ENCODE measurements around the gene DNAJC15. TPM values are rescaled to one million over a fixed set of nuclear protein-coding genes. Genes with fewer than 3 reads are reported as not detected.

The DNAJC15 gene
- total RNA-seq, 1 experiment from 2014 or later = 10.8 TPM

DNA sequence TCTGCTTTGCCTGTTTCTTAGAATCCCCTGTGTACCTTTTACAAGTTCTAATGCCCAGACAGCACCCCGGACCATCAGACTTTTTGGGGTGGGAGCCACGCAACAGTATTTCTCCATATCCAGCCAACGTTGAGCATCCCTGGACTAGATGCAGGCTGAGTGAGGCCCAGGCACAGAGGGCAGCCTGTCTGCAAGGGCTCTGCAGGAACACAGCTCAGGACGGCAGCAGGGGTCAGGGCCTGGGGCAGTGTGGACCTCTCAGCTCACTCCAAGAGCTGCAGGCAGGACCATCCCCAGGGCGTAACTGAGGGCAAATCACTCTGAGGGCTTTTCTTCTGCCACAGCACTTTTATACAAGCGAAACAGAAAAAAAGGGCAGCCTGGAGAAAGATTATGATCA is 95.8 kb downstream of the DNAJC15 start:
- no peaks in the 10 kb centered on the region for H3K36me3 ChIP-seq (ENCODE audit: control insufficient read depth in 1 of 2, insufficient read depth in 2 of 2, low read length in 2 of 2)
- no peaks in the 10 kb centered on the region for H4K20me1 ChIP-seq (ENCODE audit: insufficient read depth)
- TF ChIP-seq YY1 (IDR thresholded peaks at IDR 0.05; ENCODE audit: extremely low read depth, insufficient replicate concordance, low read depth, low read length) (no peak), EZH2phosphoT487 (IDR thresholded peaks at IDR 0.05; ENCODE audit: borderline replicate concordance) (no peak), JUND (IDR thresholded peaks at IDR 0.05) (no peak)
- no peaks in the 10 kb centered on the region for H3K4me1 ChIP-seq (ENCODE audit: control insufficient read depth in 1 of 2, insufficient read depth in 2 of 2, low read length in 2 of 2)
- no peak overlapping the region for H3K27ac ChIP-seq (ENCODE audit: low read depth, low read length)
- ChIA-PET POLR2A (no interaction called here), RAD21 (ENCODE audit: low non-redundant PET in 1 of 2, low total read pairs in 2 of 2, uncharacterized antibody in 2 of 2, unreplicated experiment in 2 of 2) (no interaction called here), CTCF (no interaction called here)
- H3K79me2 ChIP-seq (ENCODE audit: insufficient read depth, low read length) = no peaks in the 10 kb centered on the region
- BruUV-seq (replicated peaks) = no TSS peak
- no peaks in the 10 kb centered on the region for H3K27me3 ChIP-seq (ENCODE audit: insufficient read depth, low read length)
- DNase-seq (ENCODE audit: low read depth, low spot score) (no peak), ATAC-seq (no peak)
- no peaks in the 10 kb centered on the region for H3K9me3 ChIP-seq (ENCODE audit: control insufficient read depth in 1 of 2, insufficient read depth in 1 of 2, low read depth in 1 of 2, low read length in 2 of 2)
- no peak overlapping the region for H3K4me2 ChIP-seq (ENCODE audit: low read length)
- H2AFZ ChIP-seq (ENCODE audit: low read depth, low read length, poor library complexity, severe bottlenecking) = no peak overlapping the region
- intact Hi-C loops (cut with micrococcal nuclease) = no loop called here
- no peak overlapping the region for H3K9ac ChIP-seq (ENCODE audit: low read length)
- H3K4me3 ChIP-seq (replicated peaks in 1 of 2; ENCODE audit: low read depth in 1 of 2, low read length in 2 of 2) = no peak overlapping the region
- H3K9me2 ChIP-seq (ENCODE audit: insufficient read depth) = no peaks in the 10 kb centered on the region

DNA sequence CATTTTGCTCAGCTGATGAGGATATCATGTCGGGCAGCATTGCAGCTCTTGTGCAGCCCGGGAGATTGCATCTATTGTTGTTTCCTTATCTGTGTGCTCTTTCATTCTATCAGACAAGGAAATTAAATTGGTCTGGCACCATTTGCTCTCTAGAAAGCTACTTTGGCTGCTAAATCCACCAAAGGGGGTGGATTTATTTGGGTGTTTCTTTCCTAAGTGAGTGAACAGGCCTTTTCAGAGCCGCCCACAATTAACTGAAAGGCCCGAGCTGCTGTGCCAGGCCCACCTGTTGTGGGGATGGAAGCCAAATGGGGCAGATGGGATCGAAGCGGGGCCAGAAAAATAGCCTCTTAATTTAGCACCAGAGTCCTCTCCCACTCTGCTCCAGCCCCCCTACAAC is 99.4 kb downstream of the DNAJC15 start:
- no peak overlapping the region for H2AFZ ChIP-seq (ENCODE audit: low read depth, low read length, poor library complexity, severe bottlenecking)

More for the DNA sequence above, 99.4 kb downstream of the DNAJC15 start:
- POLR2A ChIA-PET = no interaction called here
- H3K36me3 ChIP-seq (ENCODE audit: control insufficient read depth in 1 of 2, insufficient read depth in 2 of 2, low read length in 2 of 2) = no peaks in the 10 kb centered on the region
- no peak overlapping the region for H3K27ac ChIP-seq (ENCODE audit: low read depth, low read length)
- no TSS peak for BruUV-seq (replicated peaks)
- intact Hi-C loops (cut with micrococcal nuclease) = no loop called here
- no peaks in the 10 kb centered on the region for H3K9me2 ChIP-seq (ENCODE audit: insufficient read depth)
- ATAC-seq = no peak
- no peak overlapping the region for H3K9ac ChIP-seq (ENCODE audit: low read length)
- no peak overlapping the region for H3K4me2 ChIP-seq (ENCODE audit: low read length)
- RAD21 ChIA-PET (ENCODE audit: low non-redundant PET in 1 of 2, low total read pairs in 2 of 2, uncharacterized antibody in 2 of 2, unreplicated experiment in 2 of 2) = no interaction called here
- H3K79me2 ChIP-seq (ENCODE audit: insufficient read depth, low read length) = no peaks in the 10 kb centered on the region
- no peak overlapping the region for H3K4me3 ChIP-seq (replicated peaks in 1 of 2; ENCODE audit: low read depth in 1 of 2, low read length in 2 of 2)
- no peaks in the 10 kb centered on the region for H3K9me3 ChIP-seq (ENCODE audit: control insufficient read depth in 1 of 2, insufficient read depth in 1 of 2, low read depth in 1 of 2, low read length in 2 of 2)
- TF ChIP-seq CBX3 (IDR thresholded peaks at IDR 0.05; ENCODE audit: low read depth) (no peak), REST (IDR thresholded peaks at IDR 0.05; ENCODE audit: low read depth) (no peak), MAX (IDR thresholded peaks at IDR 0.05) (no peak), ZNF274 (IDR thresholded peaks at IDR 0.05; ENCODE audit: low read depth, low read length) (no peak), SP1 (IDR thresholded peaks at IDR 0.05; ENCODE audit: low read depth) (no peak), RAD21 (IDR thresholded peaks at IDR 0.05; ENCODE audit: low read depth) (no peak), FOSL1 (IDR thresholded peaks at IDR 0.05; ENCODE audit: low read depth) (no peak), ELF1 (IDR thresholded peaks at IDR 0.05; ENCODE audit: borderline replicate concordance, low read depth) (no peak), CEBPB (IDR thresholded peaks at IDR 0.05; ENCODE audit: low read depth) (no peak)
- CTCF ChIA-PET = no interaction called here
- no peaks in the 10 kb centered on the region for H4K20me1 ChIP-seq (ENCODE audit: insufficient read depth)
- peaks cover 4% of the 10 kb centered on the region; the same call in 1 of the 2 replicates for H3K27me3 ChIP-seq (ENCODE audit: insufficient read depth, low read length)
- no peaks in the 10 kb centered on the region for H3K4me1 ChIP-seq (ENCODE audit: control insufficient read depth in 1 of 2, insufficient read depth in 2 of 2, low read length in 2 of 2)
- no peak for DNase-seq (ENCODE audit: low read depth, low spot score)

Data from HCT116 (cell line).